Chondrocyte (in vitro differentiated cells): ENCODE measurements around the gene MRPL10. TPM values are rescaled to one million over a fixed set of nuclear protein-coding genes. Genes with fewer than 3 reads are reported as not detected.

ENCODE experiments used
- DNase-seq: peaks from one replicate; pipeline ENCODE4 v3.0.0; 2021; ENCODE audit warnings: mixed read lengths, low spot score
- H3K27ac Mint-ChIP-seq: one replicate; pipeline ENCODE4 v1.8.0; 2021; ENCODE audit warnings: mild to moderate bottlenecking, moderate library complexity, mixed read lengths; ENCODE audit not compliant: unreplicated experiment
- H3K27me3 Mint-ChIP-seq: 2 replicates; pipeline ENCODE4 v1.8.0; 2021; ENCODE audit warnings: low read depth, mixed read lengths
- H3K36me3 Mint-ChIP-seq: 2 replicates; pipeline ENCODE4 v1.8.0; 2021; ENCODE audit warnings: low read depth, mixed read lengths
- H3K4me1 Mint-ChIP-seq: 2 replicates; pipeline ENCODE4 v1.8.0; 2021; ENCODE audit warnings: low read depth, mild to moderate bottlenecking, mixed read lengths
- H3K4me3 Mint-ChIP-seq: one replicate; pipeline ENCODE4 v1.8.0; 2021; ENCODE audit warnings: mild to moderate bottlenecking, moderate library complexity, mixed read lengths; ENCODE audit not compliant: unreplicated experiment
- H3K9me3 Mint-ChIP-seq: 2 replicates; pipeline ENCODE4 v1.8.0; 2021; ENCODE audit warnings: low read depth, mixed read lengths
- CTCF ChIP-seq: fragments of 200-600 bp; sonication (generic); IDR thresholded peaks from 2 replicates; pipeline ENCODE4 v1.5.0; 2021; ENCODE audit warnings: antibody characterized with exemption, mild to moderate bottlenecking, moderate library complexity
- total RNA-seq: library from RNA; stranded (reverse); gene quantifications from 3 replicates; pipeline ENCODE4 v1.2.1, GENCODE V29; 2021

MRPL10 gene
- total RNA-seq, 1 donor from 2014 or later = 25.4 TPM

GRCh38 chr17:47813512-47814031 is 17.8 kb downstream of the MRPL10 start:
- peak; percentile 81 for DNase-seq
- Mint-ChIP-seq H3K4me3 (no peak overlapping the region), H3K27ac (no peak overlapping the region), H3K4me1 (peaks cover 23% of the 10 kb centered on the region), H3K9me3 (no peaks in the 10 kb centered on the region), H3K27me3 (no peaks in the 10 kb centered on the region), H3K36me3 (peaks cover 42% of the 10 kb centered on the region)
- TF ChIP-seq CTCF = no peak

- H3K4me1 Mint-ChIP-seq = peaks cover 23% of the 10 kb centered on the region
- no peak overlapping the region for H3K27ac Mint-ChIP-seq
- H3K4me3 Mint-ChIP-seq = no peak overlapping the region
- no peaks in the 10 kb centered on the region for H3K27me3 Mint-ChIP-seq
- H3K9me3 Mint-ChIP-seq = no peaks in the 10 kb centered on the region
- peaks cover 44% of the 10 kb centered on the region for H3K36me3 Mint-ChIP-seq
- no peak for TF ChIP-seq CTCF
- DNase-seq = no peak
Measured at GRCh38 chr17:47813077-47813476, 18.3 kb downstream of the MRPL10 start.

GRCh38 chr17:47812146-47812920 is 19.0 kb downstream of the MRPL10 start:
- Mint-ChIP-seq H3K36me3 (peaks cover 45% of the 10 kb centered on the region), H3K4me1 (peaks cover 23% of the 10 kb centered on the region), H3K27me3 (no peaks in the 10 kb centered on the region), H3K4me3 (no peak overlapping the region), H3K9me3 (no peaks in the 10 kb centered on the region), H3K27ac (no peak overlapping the region)
- DNase-seq = peak; percentile 79
- no peak for TF ChIP-seq CTCF

DNA sequence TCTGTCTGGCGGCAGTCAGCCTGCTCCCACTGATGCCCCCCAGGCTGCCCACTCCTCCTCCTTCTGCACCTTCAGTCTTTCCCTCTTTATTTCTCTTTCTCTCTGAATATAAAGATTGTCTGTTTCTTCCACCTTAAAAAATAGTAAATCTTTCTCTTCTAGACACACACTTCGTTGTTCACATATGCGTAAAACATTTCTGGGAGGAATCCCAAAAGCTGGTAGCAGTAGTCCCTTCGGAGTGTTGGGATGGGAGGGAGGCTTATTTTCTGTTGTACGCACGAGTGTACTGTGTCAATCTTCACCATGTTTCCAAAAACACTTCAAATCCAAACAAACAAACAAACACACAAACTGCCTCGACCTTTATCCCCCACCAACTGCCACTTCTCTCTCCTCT is 19.6 kb downstream of the MRPL10 start:
- DNase-seq = peak; percentile 30
- H3K9me3 Mint-ChIP-seq = no peaks in the 10 kb centered on the region
- peaks cover 46% of the 10 kb centered on the region for H3K36me3 Mint-ChIP-seq
- peak overlapping the region; percentile 88 for H3K27ac Mint-ChIP-seq
- no peak overlapping the region for H3K4me3 Mint-ChIP-seq
- H3K27me3 Mint-ChIP-seq = no peaks in the 10 kb centered on the region
- no peak for TF ChIP-seq CTCF
- peaks cover 23% of the 10 kb centered on the region for H3K4me1 Mint-ChIP-seq

- no peak overlapping the region for H3K4me3 Mint-ChIP-seq
- DNase-seq = peak; percentile 62
- H3K27me3 Mint-ChIP-seq = no peaks in the 10 kb centered on the region
- H3K36me3 Mint-ChIP-seq = peaks cover 46% of the 10 kb centered on the region
- H3K4me1 Mint-ChIP-seq = peaks cover 23% of the 10 kb centered on the region
- peak overlapping the region; percentile 88 for H3K27ac Mint-ChIP-seq
- TF ChIP-seq CTCF = no peak
- H3K9me3 Mint-ChIP-seq = no peaks in the 10 kb centered on the region
Measured at GRCh38 chr17:47810901-47811635, 20.3 kb downstream of the MRPL10 start.
